ENCODE data around the gene GABRA4. TPM values are rescaled to one million over a fixed set of nuclear protein-coding genes. Genes with fewer than 3 reads are reported as not detected.

Gene GABRA4
- total RNA-seq, 4 donors from 2014 or later: under 0.01 to 0.76 (median 0.53) TPM

GRCh38 chr4:46979726-46980125 lies 13.7 kb downstream of the GABRA4 start:
- no peaks in the 10 kb centered on the region for H3K4me1 ChIP-seq
- no peaks in the 10 kb centered on the region for H3K27me3 ChIP-seq
- no peak for TF ChIP-seq CTCF (IDR thresholded peaks at IDR 0.05)
- TF ChIP-seq POLR2A (IDR thresholded peaks at IDR 0.05): no peak
- H3K9me3 ChIP-seq: no peaks in the 10 kb centered on the region
- no peak overlapping the region for H3K4me3 ChIP-seq
- no peaks in the 10 kb centered on the region for H3K36me3 ChIP-seq
- no peak for DNase-seq
- H3K27ac ChIP-seq: no peak overlapping the region

DNA sequence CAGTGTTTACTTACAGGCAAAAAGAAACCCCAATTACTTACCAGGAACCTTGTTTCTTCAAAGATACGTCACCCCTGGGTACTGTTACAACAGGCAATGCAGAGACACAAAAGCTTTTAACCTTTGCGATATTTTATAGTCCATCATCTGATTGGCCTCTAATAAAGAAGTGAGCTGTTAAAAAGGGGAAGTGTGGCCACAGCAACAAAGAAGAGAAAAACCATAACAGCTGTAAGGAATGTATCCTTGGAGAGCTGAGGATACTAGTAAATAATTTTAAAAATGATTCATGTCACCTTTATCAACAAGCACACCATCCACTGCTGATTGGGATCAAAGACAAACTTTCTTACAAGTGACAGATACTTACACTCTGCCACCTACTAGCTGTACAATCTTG lies 14.1 kb downstream of the GABRA4 start:
- no peak overlapping the region for H3K4me3 ChIP-seq
- no peaks in the 10 kb centered on the region for H3K36me3 ChIP-seq
- no peak for DNase-seq
- no peaks in the 10 kb centered on the region for H3K9me3 ChIP-seq
- H3K4me1 ChIP-seq: no peaks in the 10 kb centered on the region
- H3K27me3 ChIP-seq: no peaks in the 10 kb centered on the region
- no peak overlapping the region for H3K27ac ChIP-seq
- TF ChIP-seq CTCF (IDR thresholded peaks at IDR 0.05) (no peak), POLR2A (IDR thresholded peaks at IDR 0.05) (no peak)

DNA sequence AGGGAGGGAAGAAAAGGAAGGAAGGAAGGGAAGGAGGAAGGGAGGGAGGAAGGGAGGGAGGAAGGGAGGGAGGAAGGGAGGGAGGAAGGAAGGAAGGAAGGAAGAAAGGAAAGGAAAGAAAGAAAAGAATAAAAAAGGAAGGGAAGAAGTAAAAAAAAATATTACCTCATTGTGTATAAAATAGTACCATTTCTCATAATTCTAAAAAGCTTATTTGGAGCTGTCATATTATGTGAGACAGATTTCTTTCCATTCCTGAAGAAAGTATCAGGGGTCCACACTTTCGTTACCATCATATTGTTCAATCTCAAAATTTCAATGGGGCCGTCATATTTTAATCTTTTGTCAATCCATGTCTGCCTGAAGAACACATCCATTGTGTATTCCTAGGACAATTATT lies 16.1 kb downstream of the GABRA4 start:
- H3K36me3 ChIP-seq: no peaks in the 10 kb centered on the region
- DNase-seq: no peak
- TF ChIP-seq CTCF (IDR thresholded peaks at IDR 0.05) (no peak), POLR2A (IDR thresholded peaks at IDR 0.05) (no peak)
- no peak overlapping the region for H3K27ac ChIP-seq
- no peaks in the 10 kb centered on the region for H3K9me3 ChIP-seq
- no peak overlapping the region for H3K4me3 ChIP-seq
- no peaks in the 10 kb centered on the region for H3K27me3 ChIP-seq
- H3K4me1 ChIP-seq: no peaks in the 10 kb centered on the region

DNA sequence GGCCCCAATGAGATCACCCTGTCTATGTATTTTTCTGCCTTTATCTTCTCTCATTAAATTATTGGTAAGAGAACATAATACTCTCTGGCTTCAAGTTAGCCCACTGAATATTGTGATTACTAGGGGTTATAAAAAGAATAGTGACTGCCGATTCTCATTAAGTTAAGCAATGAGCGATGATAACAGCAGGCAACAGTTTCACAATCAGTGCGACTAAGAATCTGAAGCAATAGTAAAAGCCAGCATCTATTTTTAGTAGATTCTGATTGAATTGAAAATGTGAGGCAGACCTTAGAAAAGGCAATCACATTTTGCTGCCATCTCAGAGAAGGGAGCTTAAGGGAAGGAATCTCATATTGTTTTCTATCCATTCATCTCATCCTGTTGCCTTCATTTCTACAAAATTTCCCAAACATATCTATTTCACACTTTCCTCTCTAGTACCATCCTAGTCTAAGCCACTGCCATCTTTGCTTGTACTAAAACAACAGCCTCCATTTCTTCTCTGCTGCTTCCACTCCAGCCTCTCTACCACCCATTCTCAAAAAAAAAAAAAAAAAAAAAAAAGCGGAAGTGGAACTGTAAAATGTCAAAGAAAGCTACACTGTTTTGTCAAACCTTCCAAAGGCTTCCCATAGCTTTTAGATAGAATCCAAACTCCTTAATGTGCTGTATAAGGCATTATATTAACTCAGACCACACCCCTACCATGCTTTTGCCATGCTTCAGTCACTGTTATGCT lies 17.4 kb downstream of the GABRA4 start:
- H3K4me1 ChIP-seq: no peaks in the 10 kb centered on the region

GRCh38 chr4:46974891-46975543 lies 18.4 kb downstream of the GABRA4 start:
- Histone ChIP-seq H3K27ac (no peak overlapping the region), H3K4me1 (no peaks in the 10 kb centered on the region), H3K36me3 (no peaks in the 10 kb centered on the region), H3K27me3 (no peaks in the 10 kb centered on the region), H3K9me3 (no peaks in the 10 kb centered on the region), H3K4me3 (no peak overlapping the region)
- no peak for DNase-seq
- no peak for TF ChIP-seq POLR2A (IDR thresholded peaks at IDR 0.05)
- TF ChIP-seq CTCF (IDR thresholded peaks at IDR 0.05): no peak

More for the DNA sequence above, 17.4 kb downstream of the GABRA4 start:
- Histone ChIP-seq H3K27ac (no peak overlapping the region), H3K4me3 (no peak overlapping the region), H3K36me3 (no peaks in the 10 kb centered on the region), H3K27me3 (no peaks in the 10 kb centered on the region), H3K9me3 (no peaks in the 10 kb centered on the region)
- TF ChIP-seq CTCF (IDR thresholded peaks at IDR 0.05) (no peak), POLR2A (IDR thresholded peaks at IDR 0.05) (no peak)
- no peak for DNase-seq
